B cell (primary cell): ENCODE results near the gene GPR156. TPM values are rescaled to one million over a fixed set of nuclear protein-coding genes. Genes with fewer than 3 reads are reported as not detected.
A peak's percentile ranks its signal among the peaks of the same experiment; 100 is the strongest.

Experiments
- ATAC-seq: fragments of 200-7000 bp; cut with Tn5 transposase; one replicate; pipeline ENCODE4 v1.10.0; 2021; ENCODE audit warnings: low read depth, mild to moderate bottlenecking, moderate number of reproducible peaks, moderate library complexity
- CTCF ChIA-PET: fragments of 350-600 bp; sonication (Branson Sonifier 250); formaldehyde crosslinking; loops from one replicate; lab custom pipeline; 2021; ENCODE audit warnings: antibody characterized with exemption, inconsistent platforms; lab: Charles Lee
- POLR2A ChIA-PET: fragments of 350-600 bp; sonication (Branson Sonifier 250); formaldehyde crosslinking; loops from one replicate; lab custom pipeline; 2021; ENCODE audit warnings: antibody characterized with exemption; lab: Charles Lee
- DNase-seq: peaks from one replicate; pipeline ENCODE4 v3.0.0; 2013
- H2AFZ ChIP-seq: 2 replicates; pipeline ENCODE4 v1.6.1; 2012; ENCODE audit warnings: mild to moderate bottlenecking, low read depth, low read length; ENCODE audit not compliant: insufficient read depth, poor library complexity, severe bottlenecking
- H3K27ac ChIP-seq, 2 donors: 1 replicate in 1 of 2; 2 replicates in 1 of 2; pipeline ENCODE4 v1.5.1; 2012 to 2013; ENCODE audit warnings: low read length in 2 of 2, mild to moderate bottlenecking in 2 of 2, moderate library complexity in 1 of 2
- H3K27me3 ChIP-seq, 4 experiments: fragments of 200-600 bp in 1 of 4; sonication (generic) in 1 of 4; replicated peaks in 1 of 4; 1 replicate in 2 of 4; 2 replicates in 2 of 4; pipeline versions ENCODE4 v1.6.1 to v1.7.0; 2013 to 2016; ENCODE audit warnings: low read length in 3 of 4, mild to moderate bottlenecking in 2 of 4, mixed read lengths in 1 of 4, moderate library complexity in 1 of 4; ENCODE audit not compliant: insufficient read depth in 4 of 4, control insufficient read depth in 3 of 4; ENCODE audit errors: control extremely low read depth in 1 of 4
- H3K36me3 ChIP-seq, 2 experiments: replicated peaks in 1 of 2; 1 replicate in 1 of 2; 2 replicates in 1 of 2; pipeline versions ENCODE4 v1.6.1 to v1.7.1; 2013; ENCODE audit warnings: low read length in 1 of 2; ENCODE audit not compliant: insufficient read depth in 2 of 2, control insufficient read depth in 1 of 2; ENCODE audit errors: control extremely low read depth in 1 of 2, extremely low read depth in 1 of 2
- H3K4me1 ChIP-seq, 2 donors: fragments of 200-600 bp in 1 of 2; sonication (generic) in 1 of 2; 1 replicate in 1 of 2; 2 replicates in 1 of 2; pipeline versions ENCODE4 v1.5.1 to v1.6.1; 2013 to 2017; ENCODE audit warnings: low read length in 2 of 2; ENCODE audit not compliant: control insufficient read depth in 2 of 2, insufficient read depth in 2 of 2
- H3K4me2 ChIP-seq: replicated peaks from 2 replicates; pipeline ENCODE3; 2012; ENCODE audit warnings: mild to moderate bottlenecking, low read depth, low read length; ENCODE audit not compliant: poor library complexity, severe bottlenecking
- H3K4me3 ChIP-seq, 5 experiments: fragments of 200-600 bp in 1 of 5; sonication (generic) in 1 of 5; 1 replicate in 3 of 5; 2 replicates in 2 of 5; pipeline versions ENCODE4 v1.5.1 to v1.7.0; 2011 to 2016; ENCODE audit warnings: low read length in 4 of 5, mild to moderate bottlenecking in 4 of 5, low read depth in 2 of 5, control low read depth in 1 of 5, moderate library complexity in 1 of 5; ENCODE audit not compliant: insufficient read depth in 1 of 5; ENCODE audit errors: control extremely low read depth in 1 of 5, extremely low read depth in 1 of 5
- H3K79me2 ChIP-seq: fragments of 200-600 bp; sonication (generic); one replicate; pipeline ENCODE4 v1.6.0; 2016; ENCODE audit warnings: low read length; ENCODE audit not compliant: control insufficient read depth, insufficient read depth
- H3K9ac ChIP-seq: fragments of 200-600 bp; sonication (generic); 2 replicates; pipeline ENCODE4 v1.6.1; 2017; ENCODE audit warnings: mild to moderate bottlenecking, low read length, moderate library complexity
- H3K9me3 ChIP-seq, 3 donors: one replicate each; pipeline versions ENCODE4 v1.6.1 to v1.7.1; 2013; ENCODE audit warnings: low read length in 2 of 3; ENCODE audit not compliant: control insufficient read depth in 2 of 3, insufficient read depth in 1 of 3; ENCODE audit errors: control extremely low read depth in 1 of 3
- H4K20me1 ChIP-seq: 2 replicates; pipeline ENCODE4 v1.6.0; 2012; ENCODE audit warnings: mild to moderate bottlenecking, low read length; ENCODE audit not compliant: insufficient read depth, control insufficient read depth, poor library complexity, severe bottlenecking
- H3K27ac Mint-ChIP-seq: one replicate; pipeline ENCODE4 v1.8.0; 2021; ENCODE audit warnings: mixed read lengths
- H3K27me3 Mint-ChIP-seq: one replicate; pipeline ENCODE4 v1.8.0; 2021; ENCODE audit warnings: mixed read lengths
- H3K4me1 Mint-ChIP-seq: one replicate; pipeline ENCODE4 v1.8.0; 2021; ENCODE audit warnings: mixed read lengths
- H3K4me3 Mint-ChIP-seq: one replicate; pipeline ENCODE4 v1.8.0; 2021; ENCODE audit warnings: mixed read lengths
- H3K9me3 Mint-ChIP-seq: one replicate; pipeline ENCODE4 v1.8.0; 2022; ENCODE audit warnings: mixed read lengths; ENCODE audit not compliant: insufficient read depth
- EZH2 ChIP-seq: IDR thresholded peaks from 2 replicates; pipeline ENCODE4 v1.6.1; 2012; ENCODE audit warnings: borderline replicate concordance, low read depth, mild to moderate bottlenecking, moderate library complexity, low read length; ENCODE audit not compliant: insufficient read depth, poor library complexity, severe bottlenecking
- whole genome bisulfite sequencing: methylation state at CpG from one replicate; pipeline ENCODE4 v1.1.5; 2013; ENCODE audit warnings: missing lambda C conversion rate; ENCODE audit not compliant: insufficient coverage; 5-methylcytosine and 5-hydroxymethylcytosine counted together
- intact Hi-C: fragments of 100-400 bp; cut with micrococcal nuclease; formaldehyde crosslinking; loops from one replicate; pipeline ENCODE4 v1.10.0; 2022
- polyA plus RNA-seq: library from polyadenylated mRNA; depleted of rRNA; stranded (reverse); fragments of >200 nt; gene quantifications from 2 replicates; pipeline ENCODE4 v1.2.3, GENCODE V29; 2012
- total RNA-seq, 2 donors: library from RNA; stranded (reverse); fragments of 120-200 nt in 1 of 2; gene quantifications; 1 replicate in 1 of 2; 2 replicates in 1 of 2; pipeline versions ENCODE4 v1.2.3 to v1.2.4, GENCODE V29; 2013 to 2022
- TF ChIP-seq, protein P1 (sequence below): fragments of 200-600 bp; IDR thresholded peaks from one replicate; pipeline ENCODE4 v1.8.0; 2022; ENCODE audit warnings: antibody characterized with exemption, mild to moderate bottlenecking

GPR156 gene
- total and polyA plus RNA-seq, 2 donors (not counting 1 experiment from before 2014, with no cell fraction given), result 0.03 to 0.20 TPM

DNA sequence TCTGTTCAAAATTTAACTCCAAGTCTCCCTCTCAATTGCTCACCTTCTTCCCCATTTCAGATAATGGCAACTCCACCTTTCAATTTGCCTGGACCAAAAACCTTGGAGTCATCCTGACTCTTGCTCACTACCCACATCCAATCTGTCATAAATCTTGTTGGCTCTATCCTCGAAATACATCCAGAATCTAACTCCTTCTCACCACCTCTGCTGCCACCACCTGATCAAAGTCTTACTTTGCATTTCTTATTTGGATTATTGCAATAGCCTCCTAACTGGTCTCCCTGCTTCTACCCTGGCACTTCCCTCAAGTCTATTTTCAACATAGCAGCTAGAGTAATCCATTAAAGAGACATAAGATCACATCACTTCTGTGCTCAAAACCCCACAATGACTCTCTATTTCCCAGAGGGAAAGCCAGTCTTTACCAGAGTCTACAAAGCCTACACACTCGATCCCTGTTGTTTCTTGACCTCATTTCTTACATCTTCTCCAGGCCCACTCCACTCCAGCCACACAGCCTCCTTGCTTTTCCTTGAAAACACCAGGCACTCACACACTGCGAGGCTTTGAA, 86.6 kb downstream of the GPR156 start:
- Histone ChIP-seq H2AFZ (no peak overlapping the region), H3K27ac (no peak overlapping the region), H3K9me3 (no peaks in the 10 kb centered on the region), H3K4me3 (no peak overlapping the region), H3K9ac (no peak overlapping the region), H3K36me3 (no peaks in the 10 kb centered on the region), H3K4me2 (no peak overlapping the region), H3K4me1 (no peaks in the 10 kb centered on the region), H3K79me2 (no peaks in the 10 kb centered on the region), H4K20me1 (no peaks in the 10 kb centered on the region), H3K27me3 (no peaks in the 10 kb centered on the region)
- DNase-seq, result peak; percentile 16
- ChIA-PET POLR2A (no interaction called here), CTCF (interaction anchor here (0.6 to 3.1 kb wide), 4 partner anchors 11 to 317 kb away, joined by 3 to 12 read pairs (median 4); no protein-coding TSS in a partner anchor)
- WGBS, result 54% methylated on average over 3 of the region's 3 CpGs
- Mint-ChIP-seq H3K4me1 (no peaks in the 10 kb centered on the region), H3K27me3 (no peaks in the 10 kb centered on the region), H3K9me3 (no peaks in the 10 kb centered on the region), H3K4me3 (no peak overlapping the region), H3K27ac (no peak overlapping the region)
- intact Hi-C loops, result loop anchor here (5.0 kb wide), 1 partner anchor 306 kb away; no protein-coding TSS in a partner anchor
- ATAC-seq, result no peak
- TF ChIP-seq, protein P1, sequence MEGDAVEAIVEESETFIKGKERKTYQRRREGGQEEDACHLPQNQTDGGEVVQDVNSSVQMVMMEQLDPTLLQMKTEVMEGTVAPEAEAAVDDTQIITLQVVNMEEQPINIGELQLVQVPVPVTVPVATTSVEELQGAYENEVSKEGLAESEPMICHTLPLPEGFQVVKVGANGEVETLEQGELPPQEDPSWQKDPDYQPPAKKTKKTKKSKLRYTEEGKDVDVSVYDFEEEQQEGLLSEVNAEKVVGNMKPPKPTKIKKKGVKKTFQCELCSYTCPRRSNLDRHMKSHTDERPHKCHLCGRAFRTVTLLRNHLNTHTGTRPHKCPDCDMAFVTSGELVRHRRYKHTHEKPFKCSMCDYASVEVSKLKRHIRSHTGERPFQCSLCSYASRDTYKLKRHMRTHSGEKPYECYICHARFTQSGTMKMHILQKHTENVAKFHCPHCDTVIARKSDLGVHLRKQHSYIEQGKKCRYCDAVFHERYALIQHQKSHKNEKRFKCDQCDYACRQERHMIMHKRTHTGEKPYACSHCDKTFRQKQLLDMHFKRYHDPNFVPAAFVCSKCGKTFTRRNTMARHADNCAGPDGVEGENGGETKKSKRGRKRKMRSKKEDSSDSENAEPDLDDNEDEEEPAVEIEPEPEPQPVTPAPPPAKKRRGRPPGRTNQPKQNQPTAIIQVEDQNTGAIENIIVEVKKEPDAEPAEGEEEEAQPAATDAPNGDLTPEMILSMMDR, result no peak
- no peak for TF ChIP-seq EZH2

DNA sequence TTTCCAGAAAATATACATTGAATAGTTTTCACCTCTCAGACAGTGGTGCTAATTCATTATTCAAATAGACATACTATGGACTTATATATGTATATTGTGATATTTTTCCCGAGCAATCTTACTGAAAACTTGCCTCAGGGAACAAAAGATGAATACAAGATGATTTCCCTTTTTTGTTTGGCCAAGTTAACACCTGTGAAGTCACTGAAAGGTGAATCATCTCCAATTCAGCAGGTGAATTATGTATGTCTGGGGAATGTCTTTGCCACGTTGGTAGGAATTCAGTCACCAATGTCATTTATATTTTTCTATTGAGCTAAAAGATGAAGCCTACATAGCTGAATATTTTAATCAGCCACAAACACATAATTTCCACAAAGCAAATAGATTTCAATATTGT, 88.2 kb downstream of the GPR156 start:
- H3K27ac ChIP-seq, result no peak overlapping the region
- ChIA-PET CTCF (interaction anchor here (1.2 to 3.1 kb wide), 2 partner anchors 304 to 377 kb away, joined by 7 to 12 read pairs; no protein-coding TSS in a partner anchor), POLR2A (no interaction called here)
- no peaks in the 10 kb centered on the region for H3K27me3 ChIP-seq
- H3K4me2 ChIP-seq, result no peak overlapping the region
- no CpG with 5 or more reads among the region's 2 CpGs for WGBS
- no peaks in the 10 kb centered on the region for H3K27me3 Mint-ChIP-seq
- no peak for DNase-seq
- no peak for ATAC-seq
- no peaks in the 10 kb centered on the region for H3K4me1 ChIP-seq
- H3K9ac ChIP-seq, result no peak overlapping the region
- no peak overlapping the region for H3K4me3 ChIP-seq
- TF ChIP-seq, protein P1, result no peak
- no peak for TF ChIP-seq EZH2
- no peaks in the 10 kb centered on the region for H3K9me3 Mint-ChIP-seq
- no peak overlapping the region for H2AFZ ChIP-seq
- no peaks in the 10 kb centered on the region for H3K4me1 Mint-ChIP-seq
- H3K27ac Mint-ChIP-seq, result no peak overlapping the region
- H3K4me3 Mint-ChIP-seq, result no peak overlapping the region
- H4K20me1 ChIP-seq, result no peaks in the 10 kb centered on the region
- intact Hi-C loops, result loop anchor here (5.0 kb wide), 1 partner anchor 305 kb away; no protein-coding TSS in a partner anchor
- no peaks in the 10 kb centered on the region for H3K36me3 ChIP-seq
- no peaks in the 10 kb centered on the region for H3K9me3 ChIP-seq
- H3K79me2 ChIP-seq, result no peaks in the 10 kb centered on the region
